ENCODE data around the gene OR5H1. TPM values are rescaled to one million over a fixed set of nuclear protein-coding genes. Genes with fewer than 3 reads are reported as not detected.

The OR5H1 gene
- total RNA-seq, 1 donor from 2014 or later = not detected

DNA sequence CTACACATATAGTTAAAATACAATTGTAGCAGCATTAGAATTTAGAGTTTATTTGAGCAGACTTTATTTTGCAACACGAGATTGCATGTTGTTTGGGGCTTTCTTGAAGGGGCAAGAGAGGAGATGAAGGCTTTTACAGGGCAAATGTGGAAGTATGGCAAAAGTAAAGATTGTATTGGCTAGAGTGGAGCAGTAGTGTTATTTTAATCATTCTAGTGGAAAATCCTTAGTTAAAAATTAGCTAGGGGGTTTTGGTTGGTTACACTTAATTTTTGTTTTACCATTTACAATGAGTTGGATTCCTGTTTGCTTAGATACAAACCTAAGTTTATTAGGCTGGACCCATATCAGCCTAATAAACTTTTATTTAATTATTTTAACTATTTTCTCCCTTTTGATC is 40.5 kb downstream of the OR5H1 start:
- Mint-ChIP-seq H3K4me3 (ENCODE audit: unreplicated experiment) (no peak overlapping the region), H3K27ac (ENCODE audit: unreplicated experiment) (no peak overlapping the region), H3K9me3 (ENCODE audit: unreplicated experiment) (no peaks in the 10 kb centered on the region), H3K27me3 (ENCODE audit: unreplicated experiment) (no peaks in the 10 kb centered on the region), H3K36me3 (ENCODE audit: unreplicated experiment) (no peaks in the 10 kb centered on the region), H3K4me1 (ENCODE audit: unreplicated experiment) (no peaks in the 10 kb centered on the region)
- DNase-seq (ENCODE audit: extremely low spot score, unreplicated experiment) = no peak
- TF ChIP-seq, protein P1, sequence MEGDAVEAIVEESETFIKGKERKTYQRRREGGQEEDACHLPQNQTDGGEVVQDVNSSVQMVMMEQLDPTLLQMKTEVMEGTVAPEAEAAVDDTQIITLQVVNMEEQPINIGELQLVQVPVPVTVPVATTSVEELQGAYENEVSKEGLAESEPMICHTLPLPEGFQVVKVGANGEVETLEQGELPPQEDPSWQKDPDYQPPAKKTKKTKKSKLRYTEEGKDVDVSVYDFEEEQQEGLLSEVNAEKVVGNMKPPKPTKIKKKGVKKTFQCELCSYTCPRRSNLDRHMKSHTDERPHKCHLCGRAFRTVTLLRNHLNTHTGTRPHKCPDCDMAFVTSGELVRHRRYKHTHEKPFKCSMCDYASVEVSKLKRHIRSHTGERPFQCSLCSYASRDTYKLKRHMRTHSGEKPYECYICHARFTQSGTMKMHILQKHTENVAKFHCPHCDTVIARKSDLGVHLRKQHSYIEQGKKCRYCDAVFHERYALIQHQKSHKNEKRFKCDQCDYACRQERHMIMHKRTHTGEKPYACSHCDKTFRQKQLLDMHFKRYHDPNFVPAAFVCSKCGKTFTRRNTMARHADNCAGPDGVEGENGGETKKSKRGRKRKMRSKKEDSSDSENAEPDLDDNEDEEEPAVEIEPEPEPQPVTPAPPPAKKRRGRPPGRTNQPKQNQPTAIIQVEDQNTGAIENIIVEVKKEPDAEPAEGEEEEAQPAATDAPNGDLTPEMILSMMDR (IDR thresholded peaks at IDR 0.05) = no peak

DNA sequence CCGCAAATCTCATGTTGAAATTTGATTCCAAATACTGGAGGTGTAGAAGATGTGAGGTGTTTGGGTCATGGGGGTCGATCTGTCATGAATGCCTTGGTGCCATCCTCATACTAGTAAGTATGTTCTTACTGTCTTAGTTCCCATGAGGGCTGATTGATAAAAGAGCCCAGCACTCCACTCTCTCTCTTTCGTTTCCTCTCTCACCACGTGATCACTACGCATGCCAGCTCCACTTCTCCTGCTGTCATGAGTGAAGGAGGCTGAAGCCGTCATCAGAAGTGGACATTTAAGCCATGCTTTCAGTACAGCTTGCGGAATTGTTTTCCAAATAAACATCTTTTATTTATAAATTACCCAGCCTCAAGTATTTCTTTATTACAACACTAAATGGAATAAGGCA is 42.1 kb downstream of the OR5H1 start:
- H3K4me1 Mint-ChIP-seq (ENCODE audit: unreplicated experiment) = no peaks in the 10 kb centered on the region
- no peaks in the 10 kb centered on the region for H3K27me3 Mint-ChIP-seq (ENCODE audit: unreplicated experiment)
- TF ChIP-seq, protein P1 (IDR thresholded peaks at IDR 0.05) = no peak
- DNase-seq (ENCODE audit: extremely low spot score, unreplicated experiment) = no peak
- H3K27ac Mint-ChIP-seq (ENCODE audit: unreplicated experiment) = no peak overlapping the region
- H3K9me3 Mint-ChIP-seq (ENCODE audit: unreplicated experiment) = no peaks in the 10 kb centered on the region
- no peak overlapping the region for H3K4me3 Mint-ChIP-seq (ENCODE audit: unreplicated experiment)
- no peaks in the 10 kb centered on the region for H3K36me3 Mint-ChIP-seq (ENCODE audit: unreplicated experiment)

DNA sequence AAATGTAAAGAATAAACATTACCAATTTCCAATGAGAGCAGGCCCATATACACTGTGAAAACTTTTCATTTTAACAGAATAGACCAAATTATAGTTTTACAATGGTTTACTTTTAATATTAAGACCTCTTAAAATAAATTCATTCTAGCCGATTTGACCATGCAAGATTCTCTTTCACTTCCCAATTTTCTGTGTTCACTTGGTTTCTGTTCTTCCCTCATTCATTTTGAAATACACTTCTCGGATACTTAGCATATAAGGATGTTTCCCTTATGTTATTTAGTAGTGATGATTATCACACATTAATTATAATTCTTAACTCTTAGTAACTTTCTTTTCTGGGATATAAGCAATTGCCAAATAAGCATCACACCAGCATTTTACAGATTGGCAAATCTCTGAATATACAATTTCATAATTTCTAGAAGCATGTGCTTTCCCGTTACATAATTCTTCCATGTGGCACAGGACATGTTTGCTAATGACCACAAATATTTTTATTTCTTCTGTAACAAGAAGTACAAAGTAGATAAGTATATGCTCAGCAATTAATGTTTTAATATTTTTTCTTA is 49.9 kb downstream of the OR5H1 start:
- no peak overlapping the region for H3K4me3 Mint-ChIP-seq (ENCODE audit: unreplicated experiment)
- TF ChIP-seq, protein P1 (IDR thresholded peaks at IDR 0.05) = no peak
- no peaks in the 10 kb centered on the region for H3K36me3 Mint-ChIP-seq (ENCODE audit: unreplicated experiment)
- no peaks in the 10 kb centered on the region for H3K27me3 Mint-ChIP-seq (ENCODE audit: unreplicated experiment)
- H3K9me3 Mint-ChIP-seq (ENCODE audit: unreplicated experiment) = no peaks in the 10 kb centered on the region
- no peaks in the 10 kb centered on the region for H3K4me1 Mint-ChIP-seq (ENCODE audit: unreplicated experiment)
- H3K27ac Mint-ChIP-seq (ENCODE audit: unreplicated experiment) = no peak overlapping the region
- no peak for DNase-seq (ENCODE audit: extremely low spot score, unreplicated experiment)

DNA sequence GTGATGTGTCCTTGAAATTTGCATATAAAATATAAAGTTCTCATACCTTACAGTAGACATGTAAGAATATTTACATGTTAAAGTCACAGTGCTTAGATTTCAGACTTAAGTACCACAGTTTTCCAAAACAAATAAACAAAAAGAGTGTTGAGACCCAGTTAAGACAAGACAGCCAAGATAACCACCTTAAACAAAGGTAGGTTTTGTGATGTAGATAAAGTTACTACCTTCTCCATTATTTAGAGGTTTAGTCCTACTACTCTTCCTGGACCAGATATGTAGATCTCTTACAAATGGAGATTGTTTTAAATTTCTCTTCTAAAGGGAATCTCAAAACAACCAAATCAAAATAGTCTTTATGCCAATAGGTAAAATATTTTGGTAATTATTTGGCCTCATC is 51.7 kb downstream of the OR5H1 start:
- DNase-seq (ENCODE audit: extremely low spot score, unreplicated experiment) = no peak
- no peaks in the 10 kb centered on the region for H3K27me3 Mint-ChIP-seq (ENCODE audit: unreplicated experiment)
- no peak overlapping the region for H3K4me3 Mint-ChIP-seq (ENCODE audit: unreplicated experiment)
- no peaks in the 10 kb centered on the region for H3K4me1 Mint-ChIP-seq (ENCODE audit: unreplicated experiment)
- no peaks in the 10 kb centered on the region for H3K36me3 Mint-ChIP-seq (ENCODE audit: unreplicated experiment)
- H3K27ac Mint-ChIP-seq (ENCODE audit: unreplicated experiment) = no peak overlapping the region
- TF ChIP-seq, protein P1 (IDR thresholded peaks at IDR 0.05) = no peak
- H3K9me3 Mint-ChIP-seq (ENCODE audit: unreplicated experiment) = no peaks in the 10 kb centered on the region

DNA sequence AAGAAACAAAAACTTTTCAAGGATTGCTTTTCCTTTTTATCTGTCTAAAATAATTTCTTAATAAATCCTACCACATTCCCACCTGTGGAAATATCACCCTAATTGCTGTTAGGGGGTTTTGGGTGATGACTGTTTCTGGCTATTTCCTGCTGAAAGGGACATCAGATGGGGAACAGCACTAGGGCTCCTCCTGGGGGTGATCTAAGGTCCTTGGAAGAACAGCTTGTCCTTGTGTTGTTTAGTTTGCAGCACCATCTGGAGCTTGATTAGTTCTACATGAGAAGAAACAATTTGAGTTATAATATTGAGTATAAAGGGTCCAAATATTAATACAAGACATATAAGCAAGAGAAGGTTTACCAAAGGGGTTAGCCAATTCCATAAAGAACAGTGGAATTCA is 54.7 kb downstream of the OR5H1 start:
- TF ChIP-seq, protein P1 (IDR thresholded peaks at IDR 0.05) = no peak
- H3K27me3 Mint-ChIP-seq (ENCODE audit: unreplicated experiment) = no peaks in the 10 kb centered on the region
- no peak for DNase-seq (ENCODE audit: extremely low spot score, unreplicated experiment)
- H3K4me1 Mint-ChIP-seq (ENCODE audit: unreplicated experiment) = no peaks in the 10 kb centered on the region
- H3K4me3 Mint-ChIP-seq (ENCODE audit: unreplicated experiment) = no peak overlapping the region
- H3K9me3 Mint-ChIP-seq (ENCODE audit: unreplicated experiment) = no peaks in the 10 kb centered on the region
- H3K36me3 Mint-ChIP-seq (ENCODE audit: unreplicated experiment) = no peaks in the 10 kb centered on the region
- H3K27ac Mint-ChIP-seq (ENCODE audit: unreplicated experiment) = no peak overlapping the region

Other genes with a start within 250 kb of the OR5H1 start
- 24.0 and 25.4 TPM in 2 replicates for gene RIOX2, start 158.3 kb upstream of the OR5H1 start, total RNA-seq
- gene GABRR3, start 95.4 kb upstream of the OR5H1 start, total RNA-seq = not detected in 2 replicates
- gene OR5AC2, start 43.5 kb upstream of the OR5H1 start, total RNA-seq = not detected in 2 replicates
- gene OR5H14, start 16.8 kb downstream of the OR5H1 start, total RNA-seq = not detected in 2 replicates
- gene OR5H15, start 36.0 kb downstream of the OR5H1 start, total RNA-seq = not detected in 2 replicates
- not detected in 2 replicates for gene OR5H6, start 133.5 kb downstream of the OR5H1 start, total RNA-seq
- gene OR5H2, start 151.8 kb downstream of the OR5H1 start, total RNA-seq = not detected in 2 replicates
- gene OR5K4, start 223.1 kb downstream of the OR5H1 start, total RNA-seq = not detected in 2 replicates